Measurements from ENCODE around the gene INAVA.

Gene INAVA

GRCh38 chr1:200894712-200895442 lies at the start of gene INAVA:
Gene INAVA (plus strand): TSS chr1:200894900. CDS start chr1:200898401, 3,501 bp downstream.
- no peak for DNase-seq (ENCODE audit: low read depth)

GRCh38 chr1:200845360-200845759 lies 49.3 kb upstream of the INAVA start:
- no peak for DNase-seq (ENCODE audit: low read depth)

- DNase-seq (ENCODE audit: low read depth), result no peak
Measured at GRCh38 chr1:200846398-200846797, 48.3 kb upstream of the INAVA start.

GRCh38 chr1:200849430-200849829 lies 45.3 kb upstream of the INAVA start:
- no peak for DNase-seq (ENCODE audit: low read depth)

GRCh38 chr1:200850554-200850953 lies 44.1 kb upstream of the INAVA start:
- peak; percentile 37 for DNase-seq (ENCODE audit: low read depth)

GRCh38 chr1:200856716-200857357 lies 37.9 kb upstream of the INAVA start:
- DNase-seq (ENCODE audit: low read depth), result peak; percentile 82

- no peak for DNase-seq (ENCODE audit: low read depth)
Measured at GRCh38 chr1:200857804-200858203, 36.9 kb upstream of the INAVA start.

- no peak for DNase-seq (ENCODE audit: low read depth)
Measured at GRCh38 chr1:200861937-200862647, 32.6 kb upstream of the INAVA start.

- DNase-seq (ENCODE audit: low read depth), result no peak
Measured at GRCh38 chr1:200862713-200863415, 31.8 kb upstream of the INAVA start.

- DNase-seq (ENCODE audit: low read depth), result no peak
Measured at GRCh38 chr1:200866116-200866515, 28.6 kb upstream of the INAVA start.

- peak; percentile 38 for DNase-seq (ENCODE audit: low read depth)
Measured at GRCh38 chr1:200866521-200866920, 28.2 kb upstream of the INAVA start.

- DNase-seq (ENCODE audit: low read depth), result peak; percentile 69
Measured at GRCh38 chr1:200867018-200867811, 27.5 kb upstream of the INAVA start.

GRCh38 chr1:200869376-200869752 lies 25.3 kb upstream of the INAVA start:
- DNase-seq (ENCODE audit: low read depth), result no peak

- DNase-seq (ENCODE audit: low read depth), result no peak
Measured at GRCh38 chr1:200869753-200870391, 24.8 kb upstream of the INAVA start.

- no peak for DNase-seq (ENCODE audit: low read depth)
Measured at GRCh38 chr1:200872446-200873115, 22.1 kb upstream of the INAVA start, which contains the start of gene GPR25. Gene GPR25 (plus strand): TSS chr1:200872981. CDS start chr1:200873038, 57 bp downstream.

GRCh38 chr1:200873116-200873670 lies 21.5 kb upstream of the INAVA start:
- DNase-seq (ENCODE audit: low read depth), result no peak

- no peak for DNase-seq (ENCODE audit: low read depth)
Measured at GRCh38 chr1:200873671-200874397, 20.9 kb upstream of the INAVA start.

- DNase-seq (ENCODE audit: low read depth), result no peak
Measured at GRCh38 chr1:200874694-200875093, 20.0 kb upstream of the INAVA start.

- no peak for DNase-seq (ENCODE audit: low read depth)
Measured at GRCh38 chr1:200875416-200875815, 19.3 kb upstream of the INAVA start.

Data from iris pigment epithelial cell (primary cell).